Measurements from ENCODE around the gene SYF2. TPM values are rescaled to one million over a fixed set of nuclear protein-coding genes. Genes with fewer than 3 reads are reported as not detected.

SYF2 gene
- total and polyA plus RNA-seq, 4 experiments from 2014 or later = 64.3 to 111 (median 74.9) TPM

- H3K4me1 ChIP-seq (ENCODE audit: insufficient read depth, low read length) = no peaks in the 10 kb centered on the region
- Mint-ChIP-seq H3K27ac (no peak overlapping the region), H3K36me3 (no peaks in the 10 kb centered on the region), H3K4me3 (no peak overlapping the region), H3K27me3 (peaks cover 0 to 2% of the 10 kb centered on the region in 2 donors), H3K9me3 (no peaks in the 10 kb centered on the region), H3K4me1 (no peaks in the 10 kb centered on the region)
- no peak for DNase-seq
- intact Hi-C loops (cut with micrococcal nuclease) = no loop called here
- H3K27me3 ChIP-seq (ENCODE audit: insufficient read depth, low read length) = no peaks in the 10 kb centered on the region
- no peaks in the 10 kb centered on the region for H3K9me3 ChIP-seq (ENCODE audit: control insufficient read depth in 1 of 2, low read length in 2 of 2)
- no peak overlapping the region for H3K27ac ChIP-seq (ENCODE audit: low read depth, low read length)
- no peaks in the 10 kb centered on the region for H3K36me3 ChIP-seq (ENCODE audit: insufficient read depth, low read length)
- ChIA-PET POLR2A (ENCODE audit: partially characterized antibody) (interaction anchor here (0.8 kb wide), 1 partner anchor 462 kb away, joined by 3 read pairs; no protein-coding TSS in a partner anchor), CTCF (ENCODE audit: partially characterized antibody) (no interaction called here)
- H3K4me3 ChIP-seq (ENCODE audit: low read length in 2 of 2) = no peak overlapping the region
Measured at GRCh38 chr1:25184001-25184762, 48.1 kb downstream of the SYF2 start.

GRCh38 chr1:25183126-25183980 lies 48.9 kb downstream of the SYF2 start:
- Mint-ChIP-seq H3K27me3 (peaks cover 0 to 2% of the 10 kb centered on the region in 2 donors), H3K9me3 (no peaks in the 10 kb centered on the region), H3K4me1 (no peaks in the 10 kb centered on the region), H3K36me3 (no peaks in the 10 kb centered on the region), H3K27ac (no peak overlapping the region), H3K4me3 (no peak overlapping the region)
- CTCF ChIA-PET (ENCODE audit: partially characterized antibody) = no interaction called here
- Histone ChIP-seq H3K4me3 (ENCODE audit: low read length in 2 of 2) (no peak overlapping the region), H3K9me3 (ENCODE audit: control insufficient read depth in 1 of 2, low read length in 2 of 2) (no peaks in the 10 kb centered on the region), H3K27me3 (ENCODE audit: insufficient read depth, low read length) (no peaks in the 10 kb centered on the region), H3K27ac (ENCODE audit: low read depth, low read length) (no peak overlapping the region), H3K36me3 (ENCODE audit: insufficient read depth, low read length) (no peaks in the 10 kb centered on the region), H3K4me1 (ENCODE audit: insufficient read depth, low read length) (no peaks in the 10 kb centered on the region)
- POLR2A ChIA-PET (ENCODE audit: partially characterized antibody) = interaction anchor here (0.8 kb wide), 1 partner anchor 463 kb away, joined by 3 read pairs; no protein-coding TSS in a partner anchor
- DNase-seq = no peak
- intact Hi-C loops (cut with micrococcal nuclease) = no loop called here

GRCh38 chr1:25182629-25183028 lies 49.7 kb downstream of the SYF2 start:
- intact Hi-C loops (cut with micrococcal nuclease) = no loop called here
- H3K4me3 ChIP-seq (ENCODE audit: low read length in 2 of 2) = no peak overlapping the region
- no peak overlapping the region for H3K27ac Mint-ChIP-seq
- H3K9me3 ChIP-seq (ENCODE audit: control insufficient read depth in 1 of 2, low read length in 2 of 2) = no peaks in the 10 kb centered on the region
- no peaks in the 10 kb centered on the region for H3K4me1 ChIP-seq (ENCODE audit: insufficient read depth, low read length)
- no peaks in the 10 kb centered on the region for H3K27me3 ChIP-seq (ENCODE audit: insufficient read depth, low read length)
- H3K4me1 Mint-ChIP-seq = no peaks in the 10 kb centered on the region
- no peak for DNase-seq
- H3K27me3 Mint-ChIP-seq = peaks cover 0 to 2% of the 10 kb centered on the region in 2 donors
- ChIA-PET POLR2A (ENCODE audit: partially characterized antibody) (interaction anchor here (0.6 kb wide), 1 partner anchor 399 kb away, joined by 3 read pairs; no protein-coding TSS in a partner anchor), CTCF (ENCODE audit: partially characterized antibody) (no interaction called here)
- H3K36me3 Mint-ChIP-seq = no peaks in the 10 kb centered on the region
- H3K4me3 Mint-ChIP-seq = no peak overlapping the region
- H3K36me3 ChIP-seq (ENCODE audit: insufficient read depth, low read length) = no peaks in the 10 kb centered on the region
- H3K9me3 Mint-ChIP-seq = peaks cover 0 to 2% (median 0%) of the 10 kb centered on the region in 8 donors
- H3K27ac ChIP-seq (ENCODE audit: low read depth, low read length) = no peak overlapping the region

- H3K4me3 ChIP-seq (ENCODE audit: low read length in 2 of 2) = no peak overlapping the region
- ChIA-PET POLR2A (ENCODE audit: partially characterized antibody) (no interaction called here), CTCF (ENCODE audit: partially characterized antibody) (interaction anchor here (1.8 kb wide), 1 partner anchor 24 kb away, joined by 5 read pairs; no protein-coding TSS in a partner anchor)
- no peaks in the 10 kb centered on the region for H3K36me3 Mint-ChIP-seq
- no peaks in the 10 kb centered on the region for H3K4me1 ChIP-seq (ENCODE audit: insufficient read depth, low read length)
- DNase-seq = no peak
- H3K36me3 ChIP-seq (ENCODE audit: insufficient read depth, low read length) = no peaks in the 10 kb centered on the region
- no peaks in the 10 kb centered on the region for H3K27me3 ChIP-seq (ENCODE audit: insufficient read depth, low read length)
- H3K9me3 ChIP-seq (ENCODE audit: control insufficient read depth in 1 of 2, low read length in 2 of 2) = no peaks in the 10 kb centered on the region
- intact Hi-C loops (cut with micrococcal nuclease) = no loop called here
- H3K27me3 Mint-ChIP-seq = peaks cover 0 to 3% of the 10 kb centered on the region in 2 donors
- H3K9me3 Mint-ChIP-seq = peaks cover 0 to 8% (median 6%) of the 10 kb centered on the region in 8 donors
- no peaks in the 10 kb centered on the region for H3K4me1 Mint-ChIP-seq
- no peak overlapping the region for H3K27ac ChIP-seq (ENCODE audit: low read depth, low read length)
- no peak overlapping the region for H3K4me3 Mint-ChIP-seq
- H3K27ac Mint-ChIP-seq = no peak overlapping the region
Measured at GRCh38 chr1:25180996-25181395, 51.3 kb downstream of the SYF2 start.

GRCh38 chr1:25178917-25179561 lies 53.3 kb downstream of the SYF2 start:
- Mint-ChIP-seq H3K9me3 (peaks cover 0 to 10% (median 7%) of the 10 kb centered on the region in 8 donors), H3K27ac (no peak overlapping the region), H3K36me3 (no peaks in the 10 kb centered on the region), H3K4me3 (no peak overlapping the region), H3K27me3 (peaks cover 0 to 3% of the 10 kb centered on the region in 2 donors), H3K4me1 (no peaks in the 10 kb centered on the region)
- Histone ChIP-seq H3K4me3 (ENCODE audit: low read length in 2 of 2) (no peak overlapping the region), H3K36me3 (ENCODE audit: insufficient read depth, low read length) (no peaks in the 10 kb centered on the region), H3K9me3 (ENCODE audit: control insufficient read depth in 1 of 2, low read length in 2 of 2) (no peaks in the 10 kb centered on the region), H3K27ac (ENCODE audit: low read depth, low read length) (no peak overlapping the region), H3K4me1 (ENCODE audit: insufficient read depth, low read length) (no peaks in the 10 kb centered on the region), H3K27me3 (ENCODE audit: insufficient read depth, low read length) (no peaks in the 10 kb centered on the region)
- intact Hi-C loops (cut with micrococcal nuclease) = no loop called here
- CTCF ChIA-PET (ENCODE audit: partially characterized antibody) = no interaction called here
- POLR2A ChIA-PET (ENCODE audit: partially characterized antibody) = no interaction called here
- no peak for DNase-seq

GRCh38 chr1:25174730-25175612 lies 57.3 kb downstream of the SYF2 start:
- POLR2A ChIA-PET (ENCODE audit: partially characterized antibody) = no interaction called here
- H3K27me3 ChIP-seq (ENCODE audit: insufficient read depth, low read length) = no peaks in the 10 kb centered on the region
- H3K27ac Mint-ChIP-seq = no peak overlapping the region
- no peak overlapping the region for H3K4me3 ChIP-seq (ENCODE audit: low read length in 2 of 2)
- H3K4me1 Mint-ChIP-seq = no peaks in the 10 kb centered on the region
- no peak for DNase-seq
- no peak overlapping the region for H3K27ac ChIP-seq (ENCODE audit: low read depth, low read length)
- CTCF ChIA-PET (ENCODE audit: partially characterized antibody) = no interaction called here
- H3K9me3 Mint-ChIP-seq = peaks cover 0 to 10% (median 7%) of the 10 kb centered on the region in 8 donors
- H3K27me3 Mint-ChIP-seq = peaks cover 0 to 2% of the 10 kb centered on the region in 2 donors
- H3K9me3 ChIP-seq (ENCODE audit: control insufficient read depth in 1 of 2, low read length in 2 of 2) = no peaks in the 10 kb centered on the region
- no peaks in the 10 kb centered on the region for H3K36me3 Mint-ChIP-seq
- H3K4me3 Mint-ChIP-seq = no peak overlapping the region
- intact Hi-C loops (cut with micrococcal nuclease) = no loop called here
- H3K36me3 ChIP-seq (ENCODE audit: insufficient read depth, low read length) = no peaks in the 10 kb centered on the region
- H3K4me1 ChIP-seq (ENCODE audit: insufficient read depth, low read length) = no peaks in the 10 kb centered on the region
